Smooth muscle cell (in vitro differentiated cells): ENCODE data around the gene PITPNC1. TPM values are rescaled to one million over a fixed set of nuclear protein-coding genes. Genes with fewer than 3 reads are reported as not detected.

Source experiments
- DNase-seq: peaks from one replicate; lab custom pipeline; 2025; ENCODE audit not compliant: unreplicated experiment; lab: John Stamatoyannopoulos, UW
- H2AFZ ChIP-seq: fragments of 200-600 bp; sonication (generic); 2 replicates; pipeline ENCODE4 v1.6.0; 2016; ENCODE audit warnings: antibody characterized with exemption, low read depth, mild to moderate bottlenecking
- H3F3A ChIP-seq: fragments of 200-600 bp; sonication (generic); 2 replicates; pipeline ENCODE4 v1.6.0; 2017; ENCODE audit warnings: antibody characterized with exemption, low read depth
- H3K27ac ChIP-seq: fragments of 200-600 bp; sonication (generic); 2 replicates; pipeline ENCODE4 v1.5.1; 2016; ENCODE audit warnings: low read depth, mild to moderate bottlenecking
- H3K27me3 ChIP-seq: fragments of 200-600 bp; sonication (generic); 2 replicates; pipeline ENCODE4 v1.6.1; 2016; ENCODE audit warnings: low read depth, mild to moderate bottlenecking
- H3K36me3 ChIP-seq: fragments of 200-600 bp; sonication (generic); 2 replicates; pipeline ENCODE4 v1.5.1; 2016; ENCODE audit warnings: low read depth
- H3K4me1 ChIP-seq: fragments of 200-600 bp; sonication (generic); 2 replicates; pipeline ENCODE4 v1.5.1; 2016; ENCODE audit warnings: low read depth
- H3K4me2 ChIP-seq: fragments of 200-600 bp; sonication (generic); 2 replicates; pipeline ENCODE4 v1.6.0; 2016; ENCODE audit warnings: mild to moderate bottlenecking
- H3K4me3 ChIP-seq: fragments of 200-600 bp; sonication (generic); 2 replicates; pipeline ENCODE4 v1.5.1; 2016; ENCODE audit warnings: mild to moderate bottlenecking
- H3K79me2 ChIP-seq: fragments of 200-600 bp; sonication (generic); 2 replicates; pipeline ENCODE4 v1.6.0; 2016; ENCODE audit warnings: low read depth, mild to moderate bottlenecking
- H3K9ac ChIP-seq: fragments of 200-600 bp; sonication (generic); 2 replicates; pipeline ENCODE4 v1.6.0; 2016; ENCODE audit warnings: low read depth
- H3K9me3 ChIP-seq: fragments of 200-600 bp; sonication (generic); replicated peaks from 2 replicates; pipeline ENCODE4 v1.5.1; 2016; ENCODE audit warnings: low read depth
- H4K20me1 ChIP-seq: fragments of 200-600 bp; sonication (generic); 2 replicates; pipeline ENCODE4 v1.6.0; 2016; ENCODE audit warnings: low read depth
- CTCF ChIP-seq: fragments of 200-600 bp; sonication (generic); IDR thresholded peaks from 2 replicates; pipeline ENCODE4 v1.5.1; 2017; ENCODE audit warnings: borderline replicate concordance, mild to moderate bottlenecking, antibody characterized with exemption; ENCODE audit not compliant: insufficient read depth, poor library complexity, severe bottlenecking
- WGBS: methylation state at CpG from one replicate; pipeline ENCODE4 v1.1.7; 2016; ENCODE audit warnings: low lambda C conversion rate; 5-methylcytosine and 5-hydroxymethylcytosine counted together
- polyA plus RNA-seq: library from polyadenylated mRNA; unstranded; fragments of >200 nt; fragmentation: Nextera tagmentation; extraction: Ambion mirVana; gene quantifications from 2 replicates; pipeline ENCODE4 v1.2.1, GENCODE V29; 2016
- total RNA-seq: library from RNA; depleted of rRNA; stranded (reverse); fragments of >200 nt; gene quantifications from 2 replicates; pipeline ENCODE4 v1.2.3, GENCODE V29; 2014

Gene PITPNC1
- total and polyA plus RNA-seq, 2 experiments from 2014 or later, result 9.6 to 12.5 TPM

- 91% methylated on average over 17 of the region's 17 CpGs for WGBS
- Histone ChIP-seq H3K27ac (no peak overlapping the region), H3K4me1 (no peaks in the 10 kb centered on the region), H3K79me2 (no peaks in the 10 kb centered on the region), H3K36me3 (no peaks in the 10 kb centered on the region), H3K27me3 (no peaks in the 10 kb centered on the region), H3K4me3 (no peak overlapping the region), H3K9me3 (no peaks in the 10 kb centered on the region), H3K4me2 (no peak overlapping the region), H3F3A (no peaks in the 10 kb centered on the region), H3K9ac (no peak overlapping the region), H2AFZ (no peak overlapping the region), H4K20me1 (no peaks in the 10 kb centered on the region)
- DNase-seq, result no peak
- TF ChIP-seq CTCF, result no peak
These were observed 228.3 kb downstream of the PITPNC1 start for GRCh38 chr17:67605256-67605912.

- no peaks in the 10 kb centered on the region for H3K9me3 ChIP-seq
- H3K79me2 ChIP-seq, result no peaks in the 10 kb centered on the region
- H2AFZ ChIP-seq, result no peak overlapping the region
- no peak overlapping the region for H3K4me2 ChIP-seq
- no peaks in the 10 kb centered on the region for H3K4me1 ChIP-seq
- H3F3A ChIP-seq, result no peaks in the 10 kb centered on the region
- DNase-seq, result no peak
- H3K27me3 ChIP-seq, result no peaks in the 10 kb centered on the region
- TF ChIP-seq CTCF, result no peak
- H3K27ac ChIP-seq, result no peak overlapping the region
- H4K20me1 ChIP-seq, result no peaks in the 10 kb centered on the region
- H3K36me3 ChIP-seq, result no peaks in the 10 kb centered on the region
- WGBS, result 90% methylated on average over 10 of the region's 10 CpGs
- H3K4me3 ChIP-seq, result no peak overlapping the region
- no peak overlapping the region for H3K9ac ChIP-seq
These were observed 229.4 kb downstream of the PITPNC1 start for GRCh38 chr17:67606471-67606870.

- H3K4me2 ChIP-seq, result no peak overlapping the region
- no peaks in the 10 kb centered on the region for H3K4me1 ChIP-seq
- H2AFZ ChIP-seq, result no peak overlapping the region
- 90% methylated on average over 10 of the region's 10 CpGs for WGBS
- no peak overlapping the region for H3K4me3 ChIP-seq
- H3K27me3 ChIP-seq, result no peaks in the 10 kb centered on the region
- no peaks in the 10 kb centered on the region for H3F3A ChIP-seq
- no peak for DNase-seq
- H3K79me2 ChIP-seq, result no peaks in the 10 kb centered on the region
- no peak for TF ChIP-seq CTCF
- H3K36me3 ChIP-seq, result no peaks in the 10 kb centered on the region
- no peaks in the 10 kb centered on the region for H3K9me3 ChIP-seq
- no peak overlapping the region for H3K9ac ChIP-seq
- no peaks in the 10 kb centered on the region for H4K20me1 ChIP-seq
- H3K27ac ChIP-seq, result no peak overlapping the region
These were observed 230.0 kb downstream of the PITPNC1 start for GRCh38 chr17:67606896-67607604.
